H1 (cell line): ENCODE measurements around the gene C10orf120. TPM values are rescaled to one million over a fixed set of nuclear protein-coding genes. Genes with fewer than 3 reads are reported as not detected.

ENCODE experiments used
- CTCF ChIA-PET: fragments of 300-600 bp; sonication (Branson Sonifier 250); formaldehyde crosslinking; loops from one replicate; lab custom pipeline; 2021; ENCODE audit not compliant: partially characterized antibody; lab: Charles Lee
- POLR2A ChIA-PET: fragments of 300-600 bp; sonication (Branson Sonifier 250); formaldehyde crosslinking; loops from one replicate; lab custom pipeline; 2021; ENCODE audit warnings: inconsistent platforms; ENCODE audit not compliant: partially characterized antibody; lab: Charles Lee
- DNase-seq, 2 experiments: peaks; one replicate each; pipeline versions ENCODE4 v3.0.0 to v3.0.0-alpha.2; 2010 to 2022; ENCODE audit warnings: low spot score in 2 of 2, low read depth in 1 of 2, mixed read lengths in 1 of 2
- FAIRE-seq: peaks from 2 replicates; lab custom pipeline; 2011; peaks lifted over from hg19 to GRCh38; lab: Jason Lieb, UNC
- H2AFZ ChIP-seq: 2 replicates; pipeline ENCODE4 v1.8.1; 2012; ENCODE audit warnings: low read length, inconsistent platforms
- H2AK5ac ChIP-seq: 2 replicates; pipeline ENCODE4 v1.6.1; 2013; ENCODE audit warnings: low read depth, low read length
- H2BK120ac ChIP-seq: replicated peaks from 2 replicates; pipeline ENCODE3; 2013; ENCODE audit warnings: low read depth, low read length, inconsistent platforms
- H2BK12ac ChIP-seq: 2 replicates; pipeline ENCODE4 v1.6.1; 2013; ENCODE audit warnings: low read depth, low read length
- H2BK15ac ChIP-seq: 2 replicates; pipeline ENCODE4 v1.6.1; 2013; ENCODE audit warnings: low read length
- H2BK20ac ChIP-seq: 2 replicates; pipeline ENCODE4 v1.6.1; 2013; ENCODE audit warnings: low read length
- H2BK5ac ChIP-seq: 2 replicates; pipeline ENCODE4 v1.6.1; 2013; ENCODE audit warnings: low read depth, low read length
- H3K14ac ChIP-seq: 2 replicates; pipeline ENCODE4 v1.6.1; 2013; ENCODE audit warnings: inconsistent platforms; ENCODE audit not compliant: insufficient read length
- H3K18ac ChIP-seq: 2 replicates; pipeline ENCODE4 v1.6.1; 2013; ENCODE audit warnings: low read length; ENCODE audit errors: extremely low read depth
- H3K23ac ChIP-seq: 2 replicates; pipeline ENCODE4 v1.6.1; 2013; ENCODE audit warnings: inconsistent platforms; ENCODE audit not compliant: insufficient read length
- H3K23me2 ChIP-seq: 2 replicates; pipeline ENCODE4 v1.6.1; 2013; ENCODE audit warnings: low read depth, low read length
- H3K27ac ChIP-seq: 2 replicates; pipeline ENCODE4 v1.6.1; 2011; ENCODE audit warnings: low read depth, low read length, inconsistent platforms
- H3K27me3 ChIP-seq, 4 experiments: replicated peaks in 1 of 4; 1 replicate in 1 of 4; 2 replicates in 3 of 4; pipeline versions ENCODE4 v1.6.1 to v1.8.1; 2011 to 2013; ENCODE audit warnings: low read length in 3 of 4, mild to moderate bottlenecking in 3 of 4, inconsistent platforms in 2 of 4, mixed read lengths in 2 of 4, moderate library complexity in 1 of 4; ENCODE audit not compliant: control insufficient read depth in 3 of 4, insufficient read depth in 3 of 4; ENCODE audit errors: extremely low read depth in 1 of 4
- H3K36me3 ChIP-seq, 4 experiments: 2 replicates each; pipeline versions ENCODE4 v1.6.1 to v1.8.1; 2011 to 2013; ENCODE audit warnings: mild to moderate bottlenecking in 4 of 4, low read length in 3 of 4, moderate library complexity in 2 of 4, control low read depth in 1 of 4, inconsistent platforms in 1 of 4; ENCODE audit not compliant: insufficient read depth in 4 of 4, control insufficient read depth in 2 of 4
- H3K4ac ChIP-seq: replicated peaks from 2 replicates; pipeline ENCODE3; 2013; ENCODE audit warnings: low read length, low read depth, mixed read lengths, inconsistent platforms; ENCODE audit not compliant: insufficient read length
- H3K4me1 ChIP-seq, 4 experiments: replicated peaks in 1 of 4; 1 replicate in 1 of 4; 2 replicates in 3 of 4; pipeline versions ENCODE4 v1.6.1 to v1.8.1; 2011 to 2013; ENCODE audit warnings: low read length in 3 of 4, inconsistent platforms in 2 of 4, mixed read lengths in 1 of 4; ENCODE audit not compliant: insufficient read depth in 4 of 4, control insufficient read depth in 3 of 4
- H3K4me2 ChIP-seq, 2 experiments: 2 replicates each; pipeline versions ENCODE4 v1.6.1 to v1.8.1; 2011 to 2013; ENCODE audit warnings: low read depth in 2 of 2, low read length in 2 of 2, control low read depth in 1 of 2, inconsistent platforms in 1 of 2, mild to moderate bottlenecking in 1 of 2; ENCODE audit not compliant: insufficient read depth in 1 of 2
- H3K4me3 ChIP-seq, 4 experiments: fragments of 200-600, 300-600 bp in 1 of 4; sonication (generic), shearing (Covaris generic), sonication (Bioruptor Twin) in 1 of 4; 2 replicates each; pipeline versions ENCODE4 v1.5.1 to v1.8.1; 2011 to 2016; ENCODE audit warnings: low read length in 4 of 4, low read depth in 3 of 4, control low read depth in 2 of 4, inconsistent platforms in 2 of 4, mild to moderate bottlenecking in 2 of 4, mixed read lengths in 1 of 4, moderate library complexity in 1 of 4; ENCODE audit not compliant: insufficient read depth in 2 of 4; ENCODE audit errors: extremely low read depth in 1 of 4
- H3K56ac ChIP-seq: replicated peaks from 2 replicates; pipeline ENCODE3; 2013; ENCODE audit warnings: low read depth, mild to moderate bottlenecking, mixed read lengths, low read length, inconsistent platforms; ENCODE audit not compliant: insufficient read length
- H3K79me1 ChIP-seq: 2 replicates; pipeline ENCODE4 v1.6.1; 2013; ENCODE audit warnings: low read depth, low read length, control low read depth
- H3K79me2 ChIP-seq, 2 experiments: 2 replicates each; pipeline versions ENCODE4 v1.6.1 to v1.8.1; 2012 to 2013; ENCODE audit warnings: low read length in 2 of 2, mild to moderate bottlenecking in 2 of 2, inconsistent platforms in 1 of 2; ENCODE audit not compliant: insufficient read depth in 2 of 2, control insufficient read depth in 1 of 2
- H3K9ac ChIP-seq, 4 experiments: replicated peaks in 1 of 4; 1 replicate in 1 of 4; 2 replicates in 3 of 4; pipeline versions ENCODE4 v1.6.1 to v1.8.1; 2011 to 2013; ENCODE audit warnings: low read depth in 3 of 4, low read length in 3 of 4, control low read depth in 2 of 4, mild to moderate bottlenecking in 2 of 4, moderate library complexity in 2 of 4, inconsistent platforms in 1 of 4; ENCODE audit errors: extremely low read depth in 1 of 4
- H3K9me3 ChIP-seq, 2 experiments: 2 replicates each; pipeline versions ENCODE4 v1.6.1 to v1.8.1; 2012 to 2013; ENCODE audit warnings: mild to moderate bottlenecking in 2 of 2, moderate library complexity in 2 of 2, control low read depth in 1 of 2, inconsistent platforms in 1 of 2, low read depth in 1 of 2, low read length in 1 of 2, mixed read lengths in 1 of 2; ENCODE audit not compliant: insufficient read depth in 2 of 2
- H4K20me1 ChIP-seq, 2 experiments: replicated peaks in 1 of 2; 2 replicates each; pipeline versions ENCODE3 to v1.8.1; 2011 to 2013; ENCODE audit warnings: inconsistent platforms in 2 of 2, low read length in 2 of 2, mild to moderate bottlenecking in 1 of 2; ENCODE audit not compliant: insufficient read depth in 2 of 2, control insufficient read depth in 1 of 2
- H4K5ac ChIP-seq: 2 replicates; pipeline ENCODE4 v1.6.1; 2013; ENCODE audit warnings: low read length, low read depth, mixed read lengths, inconsistent platforms; ENCODE audit not compliant: insufficient read length
- H4K8ac ChIP-seq: 2 replicates; pipeline ENCODE4 v1.8.0; 2013; ENCODE audit warnings: mild to moderate bottlenecking, moderate library complexity, low read length, inconsistent platforms; ENCODE audit not compliant: insufficient read depth; ENCODE audit errors: extremely low read depth
- H4K91ac ChIP-seq: replicated peaks from 2 replicates; pipeline ENCODE3; 2013; ENCODE audit warnings: low read length, mixed read lengths, inconsistent platforms; ENCODE audit not compliant: insufficient read length
- ATF3 ChIP-seq: IDR thresholded peaks from 2 replicates; pipeline ENCODE4 v1.6.1; 2011; ENCODE audit warnings: low read depth, mild to moderate bottlenecking, low read length; ENCODE audit not compliant: insufficient read depth
- BCL11A ChIP-seq, 2 experiments: IDR thresholded peaks; one replicate each; pipeline ENCODE4 v1.6.1; 2011; ENCODE audit warnings: low read depth in 2 of 2, low read length in 2 of 2, mild to moderate bottlenecking in 2 of 2
- CBX8 ChIP-seq: fragments of 300-800, 300-1000 bp; sonication (generic); IDR thresholded peaks from 2 replicates; pipeline ENCODE4 v1.7.1; 2016; ENCODE audit warnings: low read depth, low read length, borderline replicate concordance
- CHD1 ChIP-seq: IDR thresholded peaks from 2 replicates; pipeline ENCODE4 v1.6.1; 2012; ENCODE audit warnings: low read depth, low read length, improper control_type of control experiment
- GABPA ChIP-seq: IDR thresholded peaks from 2 replicates; pipeline ENCODE4 v1.6.1; 2011; ENCODE audit warnings: mild to moderate bottlenecking, low read length, moderate library complexity, borderline replicate concordance; ENCODE audit not compliant: insufficient read depth
- KDM5A ChIP-seq: fragments of 200-600 bp; IDR thresholded peaks from 2 replicates; pipeline ENCODE4 v1.7.1; 2012; ENCODE audit warnings: mild to moderate bottlenecking, low read length, inconsistent platforms, mixed read lengths
- POU5F1 ChIP-seq: IDR thresholded peaks from 2 replicates; pipeline ENCODE4 v1.6.1; 2011; ENCODE audit warnings: low read depth, mild to moderate bottlenecking, low read length, moderate library complexity
- SAP30 ChIP-seq: fragments of 300-600 bp; sonication (generic); IDR thresholded peaks from 2 replicates; pipeline ENCODE4 v1.7.1; 2012; ENCODE audit warnings: low read length, moderate library complexity, mild to moderate bottlenecking, inconsistent platforms; ENCODE audit not compliant: insufficient read depth, insufficient replicate concordance
- SP1 ChIP-seq: IDR thresholded peaks from 2 replicates; pipeline ENCODE4 v1.6.1; 2011; ENCODE audit warnings: low read depth, low read length
- SP4 ChIP-seq: IDR thresholded peaks from 2 replicates; pipeline ENCODE4 v1.6.1; 2012; ENCODE audit warnings: low read length, inconsistent platforms
- SUZ12 ChIP-seq: fragments of 200-600 bp; sonication (generic); IDR thresholded peaks from 2 replicates; pipeline ENCODE4 v1.6.1; 2012; ENCODE audit warnings: mild to moderate bottlenecking, inconsistent platforms, low read length, moderate library complexity, mixed read lengths
- TAF7 ChIP-seq: optimal IDR thresholded peaks from 2 replicates; pipeline ENCODE3; 2011; ENCODE audit warnings: low read depth, mild to moderate bottlenecking, inconsistent platforms, low read length, moderate library complexity, borderline replicate concordance
- TCF12 ChIP-seq: IDR thresholded peaks from 2 replicates; pipeline ENCODE4 v1.6.1; 2011; ENCODE audit warnings: low read depth, mild to moderate bottlenecking, low read length
- TEAD4 ChIP-seq: IDR thresholded peaks from 2 replicates; pipeline ENCODE4 v1.6.1; 2012; ENCODE audit warnings: low read depth, low read length, inconsistent platforms, mixed read lengths
- ZNF274 ChIP-seq: IDR thresholded peaks from 2 replicates; pipeline ENCODE4 v1.7.0; 2012; ENCODE audit warnings: low read length, borderline replicate concordance; ENCODE audit errors: extremely low read depth
- WGBS, 2 experiments: shearing (Covaris generic) in 1 of 2; methylation state at CpG; one replicate each; pipeline versions ENCODE4 v1.1.6 to v1.1.7; 2013 to 2015; ENCODE audit warnings: low lambda C conversion rate in 2 of 2, mixed read lengths in 2 of 2, inconsistent platforms in 1 of 2, low coverage in 1 of 2, missing lambda C conversion rate in 1 of 2; ENCODE audit not compliant: insufficient replicate concordance in 2 of 2, insufficient coverage in 1 of 2, insufficient read length in 1 of 2; ENCODE audit errors: extremely low coverage in 1 of 2, missing lambda C conversion rate in 1 of 2; 5-methylcytosine and 5-hydroxymethylcytosine counted together
- polyA plus RNA-seq, 7 experiments: library from polyadenylated mRNA; depleted of rRNA in 3 of 7; stranded (reverse) in 5 of 7; unstranded in 2 of 7; fragments of >200 nt in 5 of 7; fragments of 200-250 nt in 2 of 7; gene quantifications; 1 replicate in 5 of 7; 2 replicates in 1 of 7; 4 replicates in 1 of 7; pipeline versions ENCODE4 v1.2.1 to v1.2.3, GENCODE V29; 2011 to 2013; ENCODE audit warnings: missing spikeins in 2 of 7, mixed read lengths in 2 of 7
- total RNA-seq: library from RNA; stranded (reverse); fragmentation: NEBNext Ultra II Directional; extraction: Animal tissue kit (Norgen Biotek cat#: 25700); gene quantifications from 2 replicates; pipeline ENCODE4 v1.2.1, GENCODE V29; 2021

Gene C10orf120
- total and polyA plus RNA-seq, 2 of the 8 experiments (the other 6 are each of a cell fraction or from before 2014, with no cell fraction given): not detected

- Histone ChIP-seq H3K79me1 (no peaks in the 10 kb centered on the region), H3K9me3 (no peaks in the 10 kb centered on the region), H2BK15ac (no peak overlapping the region), H3K14ac (no peak overlapping the region), H4K5ac (no peak overlapping the region), H3K9ac (no peak overlapping the region), H3K23me2 (no peaks in the 10 kb centered on the region), H4K91ac (no peak overlapping the region), H2BK120ac (no peak overlapping the region), H3K4me1 (no peaks in the 10 kb centered on the region; a peak in 2 of 7 replicates), H2AFZ (no peak overlapping the region), H3K36me3 (no peaks in the 10 kb centered on the region), H3K56ac (no peak overlapping the region), H2BK12ac (no peak overlapping the region), H3K18ac (no peak overlapping the region), H3K4me2 (no peak overlapping the region), H3K4ac (no peak overlapping the region), H2BK20ac (no peak overlapping the region), H4K20me1 (no peaks in the 10 kb centered on the region), H2AK5ac (no peak overlapping the region), H3K27ac (no peak overlapping the region), H3K4me3 (no peak overlapping the region), H3K23ac (no peak overlapping the region), H3K27me3 (no peaks in the 10 kb centered on the region), H3K79me2 (no peaks in the 10 kb centered on the region), H4K8ac (no peak overlapping the region), H2BK5ac (no peak overlapping the region)
- DNase-seq: no peak
- ChIA-PET CTCF (interaction anchor here (1.1 to 2.6 kb wide), 7 partner anchors 11 to 376 kb away, joined by 4 to 15 read pairs (median 5); no protein-coding TSS in a partner anchor), POLR2A (no interaction called here)
- WGBS, 2 experiments: 88% methylated on average over 8 of the region's 8 CpGs; no CpG with 5 or more reads in 1 of the 2 experiments
- no peak for FAIRE-seq
- TF ChIP-seq SP4 (no peak), ATF3 (no peak), CHD1 (no peak), SAP30 (no peak), ZNF274 (no peak), TEAD4 (no peak), TAF7 (no peak), SP1 (no peak), KDM5A (no peak), BCL11A (IDR thresholded peaks at IDR 0.05; ENCODE audit: low read depth in 2 of 2, low read length in 2 of 2) (no peak), TCF12 (no peak), GABPA (no peak), SUZ12 (no peak), CBX8 (no peak), POU5F1 (no peak)
Observed at GRCh38 chr10:122674781-122675180, 24.9 kb downstream of the C10orf120 start.
